ENCODE data around the gene RNU5D-1. TPM values are rescaled to one million over a fixed set of nuclear protein-coding genes. Genes with fewer than 3 reads are reported as not detected.
"Not testable (repeated sequence)": the region's sequence is repeated elsewhere in the genome, so short reads cannot be mapped to it uniquely, and the experiment has no call there.

The RNU5D-1 gene
- total RNA-seq, 4 donors from 2014 or later, result not detected

GRCh38 chr1:44740179-44740617 lies 9.2 kb upstream of the RNU5D-1 start:
- WGBS, 2 donors, result 5 to 7% methylated on average over 12 to 14 of the region's 14 CpGs
- intact Hi-C loops (cut with DNase I), result no loop called here
- Histone ChIP-seq H3K9me3 (no peaks in the 10 kb centered on the region), H3K4me3 (peak overlapping the region; percentile 46 to 75 (median 60)), H3K36me3 (no peaks in the 10 kb centered on the region), H3K27ac (peak overlapping the region; percentile 91 to 95 (median 92)), H3K27me3 (no peaks in the 10 kb centered on the region), H3K4me1 (peaks cover 7 to 14% (median 8%) of the 10 kb centered on the region in 3 donors)
- TF ChIP-seq, protein P1, sequence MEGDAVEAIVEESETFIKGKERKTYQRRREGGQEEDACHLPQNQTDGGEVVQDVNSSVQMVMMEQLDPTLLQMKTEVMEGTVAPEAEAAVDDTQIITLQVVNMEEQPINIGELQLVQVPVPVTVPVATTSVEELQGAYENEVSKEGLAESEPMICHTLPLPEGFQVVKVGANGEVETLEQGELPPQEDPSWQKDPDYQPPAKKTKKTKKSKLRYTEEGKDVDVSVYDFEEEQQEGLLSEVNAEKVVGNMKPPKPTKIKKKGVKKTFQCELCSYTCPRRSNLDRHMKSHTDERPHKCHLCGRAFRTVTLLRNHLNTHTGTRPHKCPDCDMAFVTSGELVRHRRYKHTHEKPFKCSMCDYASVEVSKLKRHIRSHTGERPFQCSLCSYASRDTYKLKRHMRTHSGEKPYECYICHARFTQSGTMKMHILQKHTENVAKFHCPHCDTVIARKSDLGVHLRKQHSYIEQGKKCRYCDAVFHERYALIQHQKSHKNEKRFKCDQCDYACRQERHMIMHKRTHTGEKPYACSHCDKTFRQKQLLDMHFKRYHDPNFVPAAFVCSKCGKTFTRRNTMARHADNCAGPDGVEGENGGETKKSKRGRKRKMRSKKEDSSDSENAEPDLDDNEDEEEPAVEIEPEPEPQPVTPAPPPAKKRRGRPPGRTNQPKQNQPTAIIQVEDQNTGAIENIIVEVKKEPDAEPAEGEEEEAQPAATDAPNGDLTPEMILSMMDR (IDR thresholded peaks at IDR 0.05), result no peak
- TF ChIP-seq POLR2A (IDR thresholded peaks at IDR 0.05), result no peak
- DNase-seq, result no peak

DNA sequence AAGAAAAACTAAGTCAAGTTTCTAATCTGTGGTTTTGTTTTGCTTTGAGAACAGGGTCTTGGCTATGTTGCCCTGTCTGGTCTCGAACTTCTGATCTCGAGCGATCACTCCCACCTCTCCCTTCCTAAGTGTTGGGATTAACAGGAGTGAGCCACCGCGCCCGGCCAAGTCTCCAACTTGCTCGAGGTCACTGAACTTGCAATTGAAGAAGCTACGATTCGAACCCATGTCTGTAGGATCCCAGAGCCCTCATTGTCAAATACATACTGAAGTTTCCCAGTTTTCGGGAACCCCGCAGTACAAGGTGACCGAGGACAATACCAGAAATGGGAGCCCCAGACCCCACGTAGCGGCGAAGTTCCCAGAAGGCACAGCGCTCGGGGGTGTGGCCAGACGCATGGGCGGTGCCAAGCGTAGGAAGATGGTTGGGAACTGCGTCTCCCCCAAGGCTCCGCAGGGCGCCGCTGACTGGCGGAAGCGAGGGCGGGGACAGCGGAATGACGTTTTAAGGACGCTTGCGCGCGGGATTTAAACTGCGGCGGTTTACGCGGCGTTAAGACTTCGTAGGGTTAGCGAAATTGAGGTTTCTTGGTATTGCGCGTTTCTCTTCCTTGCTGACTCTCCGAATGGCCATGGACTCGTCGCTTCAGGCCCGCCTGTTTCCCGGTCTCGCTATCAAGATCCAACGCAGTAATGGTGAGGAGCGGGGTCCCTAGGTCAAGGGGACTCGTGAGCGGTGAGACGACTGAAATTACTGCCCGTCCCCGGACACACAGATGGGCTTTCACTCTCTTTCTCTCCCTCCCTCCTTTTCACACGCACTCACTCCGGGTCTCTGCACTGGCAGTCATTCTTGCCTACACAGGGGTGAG lies 8.6 kb upstream of the RNU5D-1 start, which contains the start of gene KIF2C:
Gene KIF2C, plus strand, starts transcription at position 531 of the 872 bp plus-strand sequence. Its CDS starts 96 bp downstream, at position 627.
- Histone ChIP-seq H3K27me3 (no peaks in the 10 kb centered on the region), H3K9me3 (no peaks in the 10 kb centered on the region), H3K27ac (peak within 1 kb of the TSS; percentile 91 to 95 (median 92)), H3K4me3 (peak within 1 kb of the TSS; percentile 46 to 75 (median 60)), H3K4me1 (peaks cover 7 to 14% (median 8%) of the 10 kb centered on the region in 3 donors), H3K36me3 (no peaks in the 10 kb centered on the region)
- peak; percentile 71 for DNase-seq
- intact Hi-C loops (cut with DNase I), result no loop called here
- TF ChIP-seq, protein P1 (IDR thresholded peaks at IDR 0.05), result peak in 2 of 6 experiments; percentile 18 to 44
- TF ChIP-seq POLR2A (IDR thresholded peaks at IDR 0.05), result peak in 3 of 4 donors; percentile 31 to 71 (median 37)
- WGBS, 2 donors, result 0 to 1% methylated on average over 13 to 40 of the region's 57 CpGs

DNA sequence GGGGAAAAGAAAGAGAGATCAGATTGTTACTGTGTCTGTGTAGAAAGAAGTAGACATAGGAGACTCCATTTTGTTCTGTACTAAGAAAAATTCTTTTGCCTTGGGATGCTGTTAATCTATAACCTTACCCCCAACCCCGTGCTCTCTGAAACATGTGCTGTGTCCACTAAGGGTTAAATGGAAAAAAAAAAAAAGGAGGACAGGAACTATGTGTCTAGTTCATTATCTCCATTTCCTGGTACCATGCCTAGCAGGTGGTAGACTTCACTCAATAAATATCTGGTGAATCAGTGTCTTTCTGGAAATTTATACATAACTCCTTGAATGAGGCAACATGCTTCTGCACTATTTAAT lies 8.0 kb upstream of the RNU5D-1 start:
- H3K9me3 ChIP-seq; DNase-seq; H3K27me3 ChIP-seq; intact Hi-C loops (cut with DNase I); H3K36me3 ChIP-seq: not testable (repeated sequence)
- Histone ChIP-seq H3K27ac (peak overlapping the region; percentile 91 to 95 (median 92)), H3K4me1 (peaks cover 7 to 14% (median 8%) of the 10 kb centered on the region in 3 donors), H3K4me3 (peak overlapping the region; percentile 46 to 75 (median 60))
- WGBS, 2 donors, result 79 to 100% methylated on average over 1 of the region's 1 CpG

- no peak for DNase-seq
- H3K36me3 ChIP-seq, result no peaks in the 10 kb centered on the region
- no peak overlapping the region for H3K4me3 ChIP-seq
- H3K27ac ChIP-seq, result no peak overlapping the region
- no peaks in the 10 kb centered on the region for H3K9me3 ChIP-seq
- no peaks in the 10 kb centered on the region for H3K27me3 ChIP-seq
- H3K4me1 ChIP-seq, result peaks cover 7 to 27% (median 11%) of the 10 kb centered on the region in 3 donors
- intact Hi-C loops (cut with DNase I), result no loop called here
- WGBS, 2 donors, result 100% methylated on average over 1 of the region's 1 CpG
- TF ChIP-seq POLR2A (IDR thresholded peaks at IDR 0.05), result no peak
- TF ChIP-seq, protein P1 (IDR thresholded peaks at IDR 0.05), result no peak
Observed at GRCh38 chr1:44735992-44736391, 5.0 kb upstream of the RNU5D-1 start.

DNA sequence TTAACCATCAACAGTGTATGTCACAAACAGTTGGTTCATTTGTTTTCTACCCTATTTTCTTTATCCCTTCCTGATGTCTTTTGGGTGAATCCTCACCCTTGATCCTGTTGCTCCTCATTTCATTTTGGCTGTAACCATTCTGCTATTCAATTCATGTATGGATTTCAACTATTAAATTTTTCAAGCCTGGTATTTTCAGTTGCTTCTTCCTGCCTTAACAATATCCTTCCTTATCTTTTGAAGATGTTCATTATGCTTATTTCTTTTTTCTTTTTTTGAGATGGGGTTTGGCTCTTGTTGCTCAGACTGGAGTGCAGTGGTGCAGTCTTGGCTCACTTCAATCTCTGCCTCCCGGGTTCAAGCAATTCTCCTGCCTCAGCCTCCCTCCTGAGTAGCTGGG lies 2.8 kb upstream of the RNU5D-1 start:
- Histone ChIP-seq H3K27ac (peak overlapping the region in 2 of 4 donors; percentile 31 to 42), H3K36me3 (no peaks in the 10 kb centered on the region), H3K4me3 (no peak overlapping the region), H3K27me3 (no peaks in the 10 kb centered on the region), H3K9me3 (no peaks in the 10 kb centered on the region), H3K4me1 (peaks cover 0 to 34% (median 11%) of the 10 kb centered on the region in 3 donors)
- 89% methylated on average over 1 of the region's 1 CpG for WGBS, 2 donors
- no peak for DNase-seq
- TF ChIP-seq, protein P1 (IDR thresholded peaks at IDR 0.05), result no peak
- no peak for TF ChIP-seq POLR2A (IDR thresholded peaks at IDR 0.05)
- intact Hi-C loops (cut with DNase I), result loop anchor here (5.0 kb wide), 1 partner anchor 44 kb away; the partner anchor contains the start of gene RPS8
